H1 (cell line): Measurements from ENCODE around the gene MAP2K1. TPM values are rescaled to one million over a fixed set of nuclear protein-coding genes. Genes with fewer than 3 reads are reported as not detected.

Source experiments
- ASH2L ChIP-seq: fragments of 200-600, 300-600 bp; sonication (generic); IDR thresholded peaks from one replicate; pipeline ENCODE4 v1.7.1; 2017; ENCODE audit warnings: low read length
- ATF3 ChIP-seq: IDR thresholded peaks from 2 replicates; pipeline ENCODE4 v1.6.1; 2011; ENCODE audit warnings: low read depth, mild to moderate bottlenecking, low read length; ENCODE audit not compliant: insufficient read depth
- BACH1 ChIP-seq: IDR thresholded peaks from 2 replicates; pipeline ENCODE4 v1.6.1; 2012; ENCODE audit warnings: low read length, improper control_type of control experiment
- CBX8 ChIP-seq: fragments of 300-800, 300-1000 bp; sonication (generic); IDR thresholded peaks from 2 replicates; pipeline ENCODE4 v1.7.1; 2016; ENCODE audit warnings: low read depth, low read length, borderline replicate concordance
- CEBPB ChIP-seq: IDR thresholded peaks from 2 replicates; pipeline ENCODE4 v1.6.1; 2012; ENCODE audit warnings: low read depth, low read length
- CHD2 ChIP-seq: IDR thresholded peaks from 2 replicates; pipeline ENCODE4 v1.6.1; 2012; ENCODE audit warnings: low read length, improper control_type of control experiment
- CREB1 ChIP-seq: IDR thresholded peaks from 2 replicates; pipeline ENCODE4 v1.6.1; 2012; ENCODE audit warnings: inconsistent platforms
- EGR1 ChIP-seq: IDR thresholded peaks from 2 replicates; pipeline ENCODE4 v1.6.1; 2011; ENCODE audit warnings: low read depth, low read length, borderline replicate concordance
- FOSL1 ChIP-seq: IDR thresholded peaks from 2 replicates; pipeline ENCODE4 v1.6.1; 2011; ENCODE audit warnings: mild to moderate bottlenecking, low read depth, low read length, moderate library complexity; ENCODE audit not compliant: insufficient read depth
- HDAC2 ChIP-seq, 2 experiments: fragments of 300-600 bp in 1 of 2; sonication (generic) in 1 of 2; IDR thresholded peaks; 2 replicates each; pipeline ENCODE4 v1.6.1; 2011 to 2012; ENCODE audit warnings: low read depth in 2 of 2, low read length in 2 of 2, mild to moderate bottlenecking in 2 of 2, moderate library complexity in 2 of 2, borderline replicate concordance in 1 of 2, inconsistent platforms in 1 of 2
- HDAC6 ChIP-seq: IDR thresholded peaks from one replicate; pipeline ENCODE4 v1.7.1; 2012; ENCODE audit warnings: low read depth, mild to moderate bottlenecking, inconsistent platforms, low read length, moderate library complexity
- JUN ChIP-seq: IDR thresholded peaks from 2 replicates; pipeline ENCODE4 v1.6.1; 2011; ENCODE audit warnings: low read depth, mild to moderate bottlenecking, improper control_type of control experiment, low read length
- KDM5A ChIP-seq: fragments of 200-600 bp; IDR thresholded peaks from 2 replicates; pipeline ENCODE4 v1.7.1; 2012; ENCODE audit warnings: mild to moderate bottlenecking, low read length, inconsistent platforms, mixed read lengths
- NANOG ChIP-seq: IDR thresholded peaks from 2 replicates; pipeline ENCODE4 v1.6.1; 2011; ENCODE audit warnings: low read length, low read depth, mild to moderate bottlenecking, inconsistent platforms; ENCODE audit not compliant: insufficient read depth, poor library complexity, severe bottlenecking
- PHF8 ChIP-seq: fragments of 200-600 bp; sonication (generic); conservative IDR thresholded peaks from 2 replicates; pipeline ENCODE4 v1.7.1; 2012; ENCODE audit warnings: low read depth, mild to moderate bottlenecking, inconsistent platforms, low read length, moderate library complexity
- POLR2A ChIP-seq, 2 experiments: IDR thresholded peaks; 1 replicate in 1 of 2; 2 replicates in 1 of 2; pipeline ENCODE4 v1.6.1; 2011; ENCODE audit warnings: low read depth in 2 of 2, low read length in 2 of 2, mild to moderate bottlenecking in 2 of 2; ENCODE audit errors: control extremely low read depth in 1 of 2
- POLR2AphosphoS5 ChIP-seq: IDR thresholded peaks from 2 replicates; pipeline ENCODE4 v1.6.1; 2011; ENCODE audit warnings: low read depth, low read length
- SAP30 ChIP-seq: fragments of 300-600 bp; sonication (generic); IDR thresholded peaks from 2 replicates; pipeline ENCODE4 v1.7.1; 2012; ENCODE audit warnings: low read length, moderate library complexity, mild to moderate bottlenecking, inconsistent platforms; ENCODE audit not compliant: insufficient read depth, insufficient replicate concordance
- SIX5 ChIP-seq: IDR thresholded peaks from 2 replicates; pipeline ENCODE4 v1.6.1; 2011; ENCODE audit warnings: mild to moderate bottlenecking, low read depth, low read length
- TAF7 ChIP-seq: optimal IDR thresholded peaks from 2 replicates; pipeline ENCODE3; 2011; ENCODE audit warnings: low read depth, mild to moderate bottlenecking, inconsistent platforms, low read length, moderate library complexity, borderline replicate concordance
- YY1 ChIP-seq: IDR thresholded peaks from 2 replicates; pipeline ENCODE4 v1.6.1; 2011; ENCODE audit warnings: low read depth, mild to moderate bottlenecking, low read length
- polyA plus RNA-seq, 7 experiments: library from polyadenylated mRNA; depleted of rRNA in 3 of 7; stranded (reverse) in 5 of 7; unstranded in 2 of 7; fragments of >200 nt in 5 of 7; fragments of 200-250 nt in 2 of 7; gene quantifications; 1 replicate in 5 of 7; 2 replicates in 1 of 7; 4 replicates in 1 of 7; pipeline versions ENCODE4 v1.2.1 to v1.2.3, GENCODE V29; 2011 to 2013; ENCODE audit warnings: missing spikeins in 2 of 7, mixed read lengths in 2 of 7
- total RNA-seq: library from RNA; stranded (reverse); fragmentation: NEBNext Ultra II Directional; extraction: Animal tissue kit (Norgen Biotek cat#: 25700); gene quantifications from 2 replicates; pipeline ENCODE4 v1.2.1, GENCODE V29; 2021
- TF ChIP-seq, protein P1 (sequence below): IDR thresholded peaks from 2 replicates; pipeline ENCODE4 v1.6.1; 2011; ENCODE audit warnings: low read length, improper control_type of control experiment

Gene MAP2K1
- total and polyA plus RNA-seq, 2 of the 8 experiments (the other 6 are each of a cell fraction or from before 2014, with no cell fraction given), result 54.7 to 78.2 TPM

- TF ChIP-seq HDAC6, result no peak
- TF ChIP-seq TAF7, result peak; percentile 71
- TF ChIP-seq HDAC2 (IDR thresholded peaks at IDR 0.05; ENCODE audit: borderline replicate concordance in 1 of 2, low read depth in 2 of 2, low read length in 2 of 2), result 0 out of 4 replicates have a peak, but pooled peaks have one; percentile 16 to 71
- TF ChIP-seq ATF3, result no peak
- peak; percentile 80 for TF ChIP-seq ASH2L
- TF ChIP-seq CBX8, result no peak
- TF ChIP-seq YY1, result 0 out of 2 replicates have a peak, but pooled peaks have one; percentile 38
- peak; percentile 33 for TF ChIP-seq SAP30
- TF ChIP-seq POLR2AphosphoS5, result peak; percentile 70; the same call in 1 of the 2 replicates
- peak; percentile 80 for TF ChIP-seq PHF8
- no peak for TF ChIP-seq FOSL1
- no peak for TF ChIP-seq EGR1
- TF ChIP-seq BACH1, result peak; percentile 60; the same call in 1 of the 2 replicates
- no peak for TF ChIP-seq KDM5A
- peak; percentile 100 for TF ChIP-seq CHD2
- no peak for TF ChIP-seq JUN
- TF ChIP-seq SIX5, result no peak
- TF ChIP-seq NANOG, result no peak
- TF ChIP-seq POLR2A (IDR thresholded peaks at IDR 0.05; ENCODE audit: control extremely low read depth in 1 of 2, low read depth in 2 of 2, low read length in 2 of 2), result peak in 1 of 2 experiments; percentile 90; a peak in 2 of 3 replicates
- TF ChIP-seq CREB1, result peak; percentile 88
- no peak for TF ChIP-seq CEBPB
- TF ChIP-seq, protein P1, sequence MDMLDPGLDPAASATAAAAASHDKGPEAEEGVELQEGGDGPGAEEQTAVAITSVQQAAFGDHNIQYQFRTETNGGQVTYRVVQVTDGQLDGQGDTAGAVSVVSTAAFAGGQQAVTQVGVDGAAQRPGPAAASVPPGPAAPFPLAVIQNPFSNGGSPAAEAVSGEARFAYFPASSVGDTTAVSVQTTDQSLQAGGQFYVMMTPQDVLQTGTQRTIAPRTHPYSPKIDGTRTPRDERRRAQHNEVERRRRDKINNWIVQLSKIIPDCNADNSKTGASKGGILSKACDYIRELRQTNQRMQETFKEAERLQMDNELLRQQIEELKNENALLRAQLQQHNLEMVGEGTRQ, result no peak
These were observed 30.1 kb upstream of the MAP2K1 start, which contains the start of gene TIPIN (continued) for GRCh38 chr15:66356359-66357236.
